K562 (cell line): ENCODE measurements around the gene GLT6D1. TPM values are rescaled to one million over a fixed set of nuclear protein-coding genes. Genes with fewer than 3 reads are reported as not detected.

Experiments
- ATAC-seq: fragments of 200-7000 bp; cut with Tn5 transposase; 3 replicates; pipeline ENCODE4 v1.9.1; 2020; ENCODE audit warnings: moderate library complexity
- BruUV-seq: library from RNA; stranded (reverse); fragments of 400-500 nt; replicated peaks from 2 replicates; lab custom pipeline; 2021; lab: Mats Ljungman, UMichigan
- CTCF ChIA-PET: fragments of 300-600 bp; formaldehyde crosslinking; extraction: SDS; loops from one replicate; lab custom pipeline; 2021; ENCODE audit warnings: low intra/inter-chr PET ratio; lab: Yijun Ruan, JAX
- POLR2A ChIA-PET: fragments of 300-600, 350-650 bp; sonication (Branson Sonifier 250); formaldehyde crosslinking; extraction: SDS; loops from one replicate; lab custom pipeline; 2021; ENCODE audit warnings: antibody characterized with exemption, inconsistent platforms; lab: Yijun Ruan, JAX
- DNase-seq, 4 experiments: peaks; one replicate each; pipeline versions ENCODE4 v3.0.0 to v3.0.0-alpha.2; 2011 to 2018; ENCODE audit warnings: low spot score in 3 of 4, mixed read lengths in 3 of 4; ENCODE audit errors: extremely low read depth in 1 of 4
- FAIRE-seq: peaks from 2 replicates; lab custom pipeline; 2011; peaks lifted over from hg19 to GRCh38; lab: Jason Lieb, UNC
- H2AFZ ChIP-seq: 2 replicates; pipeline ENCODE4 v1.6.0; 2011; ENCODE audit warnings: low read depth, low read length, control low read depth, inconsistent platforms
- H3K27ac ChIP-seq: fragments of 200-600 bp; 3 replicates; pipeline ENCODE4 v1.8.0; 2011; ENCODE audit warnings: low read depth, mild to moderate bottlenecking, control low read depth, inconsistent platforms, low read length, moderate library complexity, mixed read lengths; ENCODE audit errors: extremely low read depth
- H3K27me3 ChIP-seq, 2 experiments: fragments of 300-600 bp in 1 of 2; 2 replicates in 1 of 2; 3 replicates in 1 of 2; pipeline versions ENCODE4 v1.6.0 to v1.8.0; 2011; ENCODE audit warnings: inconsistent platforms in 2 of 2, low read length in 2 of 2, mild to moderate bottlenecking in 1 of 2, mixed read lengths in 1 of 2, moderate library complexity in 1 of 2; ENCODE audit not compliant: control insufficient read depth in 2 of 2, insufficient read depth in 2 of 2
- H3K36me3 ChIP-seq: fragments of 300-600 bp; 3 replicates; pipeline ENCODE4 v1.8.0; 2011; ENCODE audit warnings: mild to moderate bottlenecking, low read length, inconsistent platforms; ENCODE audit not compliant: control insufficient read depth, insufficient read depth
- H3K4me1 ChIP-seq, 2 experiments: fragments of 200-600 bp in 1 of 2; replicated peaks in 1 of 2; 2 replicates in 1 of 2; 3 replicates in 1 of 2; pipeline versions ENCODE4 v1.5.1 to v1.8.0; 2011; ENCODE audit warnings: inconsistent platforms in 2 of 2, low read length in 2 of 2, mild to moderate bottlenecking in 1 of 2, mixed read lengths in 1 of 2, moderate library complexity in 1 of 2; ENCODE audit not compliant: control insufficient read depth in 2 of 2, insufficient read depth in 2 of 2
- H3K4me2 ChIP-seq: 2 replicates; pipeline ENCODE4 v1.6.1; 2011; ENCODE audit warnings: low read length, control low read depth, inconsistent platforms, mixed read lengths; ENCODE audit not compliant: insufficient read depth
- H3K4me3 ChIP-seq: fragments of 200-600 bp; sonication (generic), shearing (Covaris generic); 2 replicates; pipeline ENCODE4 v1.5.1; 2016; ENCODE audit warnings: control low read depth, inconsistent platforms
- H3K79me2 ChIP-seq: fragments of 200-600 bp; 3 replicates; pipeline ENCODE4 v1.8.0; 2011; ENCODE audit warnings: low read length, inconsistent platforms; ENCODE audit not compliant: control insufficient read depth, insufficient read depth
- H3K9ac ChIP-seq, 2 experiments: 2 replicates each; pipeline versions ENCODE4 v1.6.0 to v1.6.1; 2011; ENCODE audit warnings: low read depth in 2 of 2, low read length in 2 of 2, control low read depth in 1 of 2, inconsistent platforms in 1 of 2, mild to moderate bottlenecking in 1 of 2, mixed read lengths in 1 of 2; ENCODE audit not compliant: insufficient read depth in 1 of 2
- H3K9me1 ChIP-seq: one replicate; pipeline ENCODE4 v1.6.0; 2011; ENCODE audit warnings: inconsistent platforms, mild to moderate bottlenecking, low read length, moderate library complexity; ENCODE audit not compliant: control insufficient read depth, insufficient read depth
- H3K9me3 ChIP-seq: replicated peaks from 2 replicates; pipeline ENCODE4 v1.5.1; 2011; ENCODE audit warnings: low read depth, low read length, inconsistent platforms; ENCODE audit not compliant: control insufficient read depth, insufficient read depth
- H4K20me1 ChIP-seq: replicated peaks from 2 replicates; pipeline ENCODE4 v1.6.1; 2011; ENCODE audit warnings: low read length, inconsistent platforms, mixed read lengths; ENCODE audit not compliant: control insufficient read depth, insufficient read depth
- CBX2 ChIP-seq: fragments of 200-600 bp; sonication (generic); IDR thresholded peaks from one replicate; pipeline ENCODE4 v1.6.1; 2012; ENCODE audit warnings: mild to moderate bottlenecking, low read length, inconsistent platforms; ENCODE audit not compliant: insufficient read depth, poor library complexity, severe bottlenecking
- ERF ChIP-seq: fragments of 450-650 bp; formaldehyde crosslinking; IDR thresholded peaks from 2 replicates; pipeline ENCODE4 v1.4.0; 2020; ENCODE audit warnings: mild to moderate bottlenecking, mixed read lengths
- HDAC3 ChIP-seq: fragments of 450-650 bp; IDR thresholded peaks from 2 replicates; pipeline ENCODE4 v1.6.1; 2018; ENCODE audit warnings: borderline replicate concordance, mild to moderate bottlenecking, moderate library complexity; ENCODE audit not compliant: partially characterized antibody
- MED1 ChIP-seq: sonication (generic); formaldehyde crosslinking; IDR thresholded peaks from 2 replicates; pipeline ENCODE4 v1.8.1; 2023; ENCODE audit warnings: missing genetic modification reagents, borderline replicate concordance
- TAF15 ChIP-seq: fragments of 200-400 bp; formaldehyde crosslinking; IDR thresholded peaks from 2 replicates; pipeline ENCODE4 v1.6.1; 2017; ENCODE audit warnings: mild to moderate bottlenecking, low read depth, low read length, moderate library complexity
- ZNF124 ChIP-seq: sonication (generic); formaldehyde crosslinking; IDR thresholded peaks from 2 replicates; pipeline ENCODE4 v1.8.1; 2022; ENCODE audit warnings: missing genetic modification reagents
- ZNF24 ChIP-seq: fragments of 450-650 bp; IDR thresholded peaks from 2 replicates; pipeline ENCODE4 v1.6.1; 2016
- ZNF583 ChIP-seq: fragments of 250-450 bp; sonication (Bioruptor Pico); IDR thresholded peaks from 2 replicates; pipeline ENCODE4 v1.4.0; 2020
- ZNF639 ChIP-seq, 2 experiments: fragments of 200-800 bp in 1 of 2; sonication (Bioruptor generic) in 1 of 2; sonication (generic) in 1 of 2; formaldehyde crosslinking in 1 of 2; IDR thresholded peaks in 1 of 2; conservative IDR thresholded peaks in 1 of 2; 2 replicates each; pipeline versions ENCODE4 v1.5.0 to v1.6.1; 2016 to 2020; ENCODE audit warnings: missing compliant biosample characterization in 1 of 2, missing genetic modification characterization in 1 of 2, missing genetic modification reagents in 1 of 2
- ZNF655 ChIP-seq: fragments of 250-450 bp; sonication (Bioruptor Pico); IDR thresholded peaks from 2 replicates; pipeline ENCODE4 v1.5.0; 2021
- WGBS: fragments of 100-300 bp; shearing (Covaris generic); methylation state at CpG from one replicate; pipeline ENCODE4 v1.1.6; 2016; ENCODE audit warnings: low coverage, mixed read lengths; ENCODE audit not compliant: insufficient coverage; ENCODE audit errors: missing lambda C conversion rate; 5-methylcytosine and 5-hydroxymethylcytosine counted together
- in situ Hi-C: fragments of 300-500 bp; cut with MboI; formaldehyde crosslinking; loops from 4 replicates; pipeline ENCODE4 v1.15.0; 2018; ENCODE audit warnings: inconsistent platforms, mixed read lengths
- intact Hi-C: fragments of 100-400 bp; cut with micrococcal nuclease; formaldehyde crosslinking; loops from 2 replicates; pipeline ENCODE4 v1.14.2; 2022
- polyA plus RNA-seq, 8 experiments: library from polyadenylated mRNA; depleted of rRNA in 4 of 8; stranded (reverse) in 5 of 8; unstranded in 3 of 8; fragments of >200 nt; fragmentation: Nextera tagmentation in 2 of 8; fragmentation: Illumina TruSeq in 1 of 8; extraction: Ambion mirVana in 2 of 8; extraction: Trizol in 1 of 8; gene quantifications; 2 replicates each; pipeline versions ENCODE4 v1.2.1 to v1.2.3, GENCODE V29; 2011 to 2014; ENCODE audit warnings: inconsistent platforms in 1 of 8, missing spikeins in 1 of 8
- total RNA-seq, 7 experiments: library from RNA; depleted of rRNA in 6 of 7; stranded (reverse); fragments of >200 nt in 6 of 7; fragmentation: Illumina TruSeq in 2 of 7; extraction: Trizol in 2 of 7; gene quantifications; 2 replicates each; pipeline versions ENCODE4 v1.2.1 to v1.2.3, GENCODE V29; 2011 to 2021; ENCODE audit warnings: low replicate concordance in 1 of 7

GLT6D1 gene
- total and polyA plus RNA-seq, 9 of the 15 experiments (the other 6 are each of a cell fraction or from before 2014, with no cell fraction given), result not detected

- Histone ChIP-seq H3K27me3 (peaks cover 7 to 52% of the 10 kb centered on the region in 2 experiments; a peak in 3 of 5 replicates), H3K4me2 (no peak overlapping the region), H2AFZ (no peak overlapping the region), H3K9me1 (no peaks in the 10 kb centered on the region), H3K4me3 (no peak overlapping the region), H3K4me1 (peaks cover 10 to 41% of the 10 kb centered on the region in 2 experiments; a peak in 2 of 5 replicates), H3K27ac (no peak overlapping the region), H3K79me2 (no peaks in the 10 kb centered on the region), H3K9me3 (no peaks in the 10 kb centered on the region), H4K20me1 (0 out of 2 replicates have a peak, but pooled peaks cover 5% of the 10 kb centered on the region), H3K9ac (no peak overlapping the region; a peak in 1 of 4 replicates), H3K36me3 (no peaks in the 10 kb centered on the region)
- DNase-seq (no peak), FAIRE-seq (no peak), ATAC-seq (no peak)
- no TSS peak for BruUV-seq
- intact Hi-C loops (no loop called here), in situ Hi-C loops (no loop called here)
- TF ChIP-seq ZNF24 (peak; percentile 93), ZNF124 (CRISPR knock-in tag) (no peak)
- 9% methylated on average over 14 of the region's 15 CpGs for WGBS
- ChIA-PET CTCF (no interaction called here), POLR2A (interaction anchor here (1.7 kb wide), 1 partner anchor 9 kb away, joined by 4 read pairs; no protein-coding TSS in a partner anchor)
Observed at GRCh38 chr9:135589596-135590485, 49.5 kb downstream of the GLT6D1 start.

DNA sequence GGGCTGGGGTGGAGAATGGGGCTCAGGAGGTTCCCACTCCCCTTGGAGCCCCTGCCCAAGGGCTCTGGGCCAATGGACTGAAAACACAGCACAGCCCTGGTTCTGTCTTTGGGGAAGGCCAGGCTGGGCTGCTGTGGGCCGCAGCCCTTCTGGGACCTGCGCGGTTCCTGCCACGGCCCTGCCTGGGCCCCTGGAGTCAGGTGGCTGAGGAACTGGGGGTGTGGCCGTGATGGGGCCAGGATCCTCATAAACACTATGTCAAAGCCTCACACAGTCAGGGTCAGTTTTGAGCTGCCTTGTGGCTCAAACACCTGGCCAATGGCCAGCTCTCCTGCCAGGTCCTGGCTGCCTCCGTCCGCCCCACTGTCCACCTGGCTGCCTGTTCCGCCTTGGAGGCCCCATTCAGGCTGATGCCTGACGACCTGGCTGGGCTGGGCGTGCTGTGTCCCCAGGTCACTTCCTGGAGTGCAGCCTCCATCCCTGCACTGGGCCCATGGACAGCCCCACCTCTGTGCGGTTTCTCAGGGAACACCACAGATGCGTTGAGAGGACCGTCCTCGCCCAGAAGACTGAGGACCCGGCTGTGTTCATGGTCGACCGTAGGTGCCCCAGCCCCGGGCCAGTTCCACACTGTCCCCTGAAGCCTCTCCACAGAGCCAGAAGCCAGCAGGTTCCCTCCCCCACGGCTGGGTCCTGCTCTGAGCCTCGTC lies 50.3 kb downstream of the GLT6D1 start:
- ChIA-PET CTCF (no interaction called here), POLR2A (no interaction called here)
- Histone ChIP-seq H3K4me3 (no peak overlapping the region), H3K36me3 (no peaks in the 10 kb centered on the region), H3K27me3 (peaks cover 7 to 55% of the 10 kb centered on the region in 2 experiments; a peak in 3 of 5 replicates), H3K9ac (no peak overlapping the region; a peak in 1 of 4 replicates), H2AFZ (no peak overlapping the region), H3K4me2 (no peak overlapping the region), H3K79me2 (no peaks in the 10 kb centered on the region), H3K27ac (no peak overlapping the region), H3K4me1 (peaks cover 10 to 42% of the 10 kb centered on the region in 2 experiments; a peak in 2 of 5 replicates), H4K20me1 (0 out of 2 replicates have a peak, but pooled peaks cover 5% of the 10 kb centered on the region), H3K9me1 (no peaks in the 10 kb centered on the region), H3K9me3 (no peaks in the 10 kb centered on the region)
- no TSS peak for BruUV-seq
- 12% methylated on average over 17 of the region's 20 CpGs for WGBS
- FAIRE-seq, result no peak
- intact Hi-C loops (no loop called here), in situ Hi-C loops (no loop called here)
- no peak for DNase-seq
- ATAC-seq, result no peak
- TF ChIP-seq ZNF24 (no peak), ZNF583 (CRISPR knock-in tag) (no peak), TAF15 (no peak), MED1 (CRISPR knock-in tag) (no peak), ZNF639 (CRISPR knock-in tag; conservative IDR thresholded peaks at IDR 0.05 in 1 of 2, IDR thresholded peaks at IDR 0.05 in 1 of 2) (no peak), CBX2 (no peak), ZNF655 (CRISPR knock-in tag) (no peak), ERF (CRISPR knock-in tag) (no peak), HDAC3 (no peak)
